Measurements from ENCODE around the gene NKAIN1.

GRCh38 chr1:31259746-31260145, 20.1 kb upstream of the NKAIN1 start:
- TF ChIP-seq, protein P1, sequence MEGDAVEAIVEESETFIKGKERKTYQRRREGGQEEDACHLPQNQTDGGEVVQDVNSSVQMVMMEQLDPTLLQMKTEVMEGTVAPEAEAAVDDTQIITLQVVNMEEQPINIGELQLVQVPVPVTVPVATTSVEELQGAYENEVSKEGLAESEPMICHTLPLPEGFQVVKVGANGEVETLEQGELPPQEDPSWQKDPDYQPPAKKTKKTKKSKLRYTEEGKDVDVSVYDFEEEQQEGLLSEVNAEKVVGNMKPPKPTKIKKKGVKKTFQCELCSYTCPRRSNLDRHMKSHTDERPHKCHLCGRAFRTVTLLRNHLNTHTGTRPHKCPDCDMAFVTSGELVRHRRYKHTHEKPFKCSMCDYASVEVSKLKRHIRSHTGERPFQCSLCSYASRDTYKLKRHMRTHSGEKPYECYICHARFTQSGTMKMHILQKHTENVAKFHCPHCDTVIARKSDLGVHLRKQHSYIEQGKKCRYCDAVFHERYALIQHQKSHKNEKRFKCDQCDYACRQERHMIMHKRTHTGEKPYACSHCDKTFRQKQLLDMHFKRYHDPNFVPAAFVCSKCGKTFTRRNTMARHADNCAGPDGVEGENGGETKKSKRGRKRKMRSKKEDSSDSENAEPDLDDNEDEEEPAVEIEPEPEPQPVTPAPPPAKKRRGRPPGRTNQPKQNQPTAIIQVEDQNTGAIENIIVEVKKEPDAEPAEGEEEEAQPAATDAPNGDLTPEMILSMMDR (IDR thresholded peaks at IDR 0.05): no peak
- no peak for TF ChIP-seq POLR2AphosphoS5 (IDR thresholded peaks at IDR 0.05)

All from prostate gland (tissue), 2 donors.